Measurements from ENCODE around the gene DHX8.

DNA sequence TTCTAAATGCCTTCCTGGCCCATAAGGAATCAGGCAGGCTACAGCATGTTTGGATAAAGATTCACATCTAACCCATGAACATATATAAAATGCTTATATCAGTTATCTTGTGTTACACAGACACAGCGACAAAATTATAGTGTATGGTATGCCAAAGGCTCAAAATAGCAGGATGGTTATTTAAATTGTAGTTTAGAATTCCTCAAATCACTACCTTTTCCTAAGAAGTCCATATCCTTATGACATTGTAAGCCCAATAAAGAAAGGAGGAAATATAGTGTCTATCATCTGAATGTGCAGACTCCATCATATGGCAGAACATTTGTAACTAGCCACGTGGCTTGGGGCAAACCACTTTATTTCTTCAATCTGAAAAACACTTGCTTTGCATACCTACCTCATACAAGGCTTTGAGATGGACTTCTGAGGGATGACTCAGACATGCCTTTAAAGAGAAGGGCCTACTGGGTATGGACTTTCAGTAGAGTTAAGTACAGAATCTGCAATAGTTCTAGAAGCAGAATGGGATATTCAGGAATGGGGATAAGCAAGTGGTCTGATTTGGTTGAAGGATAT is 12.1 kb upstream of the DHX8 start:
- TF ChIP-seq, protein P1, sequence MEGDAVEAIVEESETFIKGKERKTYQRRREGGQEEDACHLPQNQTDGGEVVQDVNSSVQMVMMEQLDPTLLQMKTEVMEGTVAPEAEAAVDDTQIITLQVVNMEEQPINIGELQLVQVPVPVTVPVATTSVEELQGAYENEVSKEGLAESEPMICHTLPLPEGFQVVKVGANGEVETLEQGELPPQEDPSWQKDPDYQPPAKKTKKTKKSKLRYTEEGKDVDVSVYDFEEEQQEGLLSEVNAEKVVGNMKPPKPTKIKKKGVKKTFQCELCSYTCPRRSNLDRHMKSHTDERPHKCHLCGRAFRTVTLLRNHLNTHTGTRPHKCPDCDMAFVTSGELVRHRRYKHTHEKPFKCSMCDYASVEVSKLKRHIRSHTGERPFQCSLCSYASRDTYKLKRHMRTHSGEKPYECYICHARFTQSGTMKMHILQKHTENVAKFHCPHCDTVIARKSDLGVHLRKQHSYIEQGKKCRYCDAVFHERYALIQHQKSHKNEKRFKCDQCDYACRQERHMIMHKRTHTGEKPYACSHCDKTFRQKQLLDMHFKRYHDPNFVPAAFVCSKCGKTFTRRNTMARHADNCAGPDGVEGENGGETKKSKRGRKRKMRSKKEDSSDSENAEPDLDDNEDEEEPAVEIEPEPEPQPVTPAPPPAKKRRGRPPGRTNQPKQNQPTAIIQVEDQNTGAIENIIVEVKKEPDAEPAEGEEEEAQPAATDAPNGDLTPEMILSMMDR (conservative IDR thresholded peaks at IDR 0.05; ENCODE audit: low read depth, low read length): no peak
- no peak for TF ChIP-seq EZH2 (IDR thresholded peaks at IDR 0.05; ENCODE audit: borderline replicate concordance, low read depth, low read length, poor library complexity, severe bottlenecking)

All from A673 (cell line).